T-helper 1 cell treated with Interleukin-12 subunit alpha and Interleukin-12 subunit beta and Interleukin-4 antibody, amounts not matched to agents 30 μg/mL and 1 μg/mL, for 36 hours (primary cell): ENCODE measurements around the gene NRL.

Experiments
- H3K27ac Mint-ChIP-seq: one replicate; pipeline ENCODE4 v1.8.0; 2021; ENCODE audit warnings: mild to moderate bottlenecking, mixed read lengths
- H3K27me3 Mint-ChIP-seq: one replicate; pipeline ENCODE4 v1.8.0; 2021; ENCODE audit warnings: low read depth, mixed read lengths
- H3K36me3 Mint-ChIP-seq: one replicate; pipeline ENCODE4 v1.8.0; 2021; ENCODE audit warnings: low read depth, mixed read lengths
- H3K4me1 Mint-ChIP-seq: one replicate; pipeline ENCODE4 v1.8.0; 2021; ENCODE audit warnings: low read depth, mixed read lengths
- H3K4me3 Mint-ChIP-seq: one replicate; pipeline ENCODE4 v1.8.0; 2021; ENCODE audit warnings: mild to moderate bottlenecking, moderate library complexity, mixed read lengths
- H3K9me3 Mint-ChIP-seq: one replicate; pipeline ENCODE4 v1.8.0; 2021; ENCODE audit warnings: mixed read lengths

Gene NRL

GRCh38 chr14:24114532-24115421, at the start of gene NRL, which contains the start of gene DCAF11:
Gene NRL, minus strand, starts transcription at chr14:24114949. Its CDS starts 32,101 bp downstream, at chr14:24082848.
Gene DCAF11, plus strand, starts transcription at chr14:24114777. Its CDS starts 818 bp downstream, at chr14:24115595.
- peak within 1 kb of the TSS; percentile 98 for H3K4me3 Mint-ChIP-seq
- H3K4me1 Mint-ChIP-seq: peaks cover 34% of the 10 kb centered on the region
- H3K27ac Mint-ChIP-seq: peak within 1 kb of the TSS; percentile 100
- no peaks in the 10 kb centered on the region for H3K9me3 Mint-ChIP-seq
- H3K27me3 Mint-ChIP-seq: no peaks in the 10 kb centered on the region
- H3K36me3 Mint-ChIP-seq: peaks cover 38% of the 10 kb centered on the region

- peaks cover 41% of the 10 kb centered on the region for H3K4me1 Mint-ChIP-seq
These were observed 47.3 kb upstream of the NRL start for GRCh38 chr14:24162093-24162492.

GRCh38 chr14:24160850-24161804, 46.4 kb upstream of the NRL start, which contains the start of gene IRF9:
Gene IRF9, plus strand, starts transcription at chr14:24161265. Its CDS starts 880 bp downstream, at chr14:24162145.
- Mint-ChIP-seq H3K36me3 (peaks cover 80% of the 10 kb centered on the region), H3K4me3 (peak within 1 kb of the TSS; percentile 97), H3K4me1 (peaks cover 42% of the 10 kb centered on the region), H3K9me3 (no peaks in the 10 kb centered on the region), H3K27ac (peak within 1 kb of the TSS; percentile 99), H3K27me3 (no peaks in the 10 kb centered on the region)

More at GRCh38 chr14:24162093-24162492, 47.3 kb upstream of the NRL start:
- H3K4me3 Mint-ChIP-seq: peak overlapping the region; percentile 97
- H3K9me3 Mint-ChIP-seq: no peaks in the 10 kb centered on the region
- H3K27me3 Mint-ChIP-seq: no peaks in the 10 kb centered on the region
- peaks cover 82% of the 10 kb centered on the region for H3K36me3 Mint-ChIP-seq
- peak overlapping the region; percentile 99 for H3K27ac Mint-ChIP-seq

GRCh38 chr14:24160499-24160849, 45.7 kb upstream of the NRL start:
- Mint-ChIP-seq H3K36me3 (peaks cover 80% of the 10 kb centered on the region), H3K4me3 (peak overlapping the region; percentile 97), H3K27ac (peak overlapping the region; percentile 99), H3K27me3 (no peaks in the 10 kb centered on the region), H3K9me3 (no peaks in the 10 kb centered on the region), H3K4me1 (peaks cover 39% of the 10 kb centered on the region)

- Mint-ChIP-seq H3K36me3 (peaks cover 80% of the 10 kb centered on the region), H3K27ac (peak overlapping the region; percentile 99), H3K27me3 (no peaks in the 10 kb centered on the region), H3K4me1 (peaks cover 38% of the 10 kb centered on the region), H3K9me3 (no peaks in the 10 kb centered on the region), H3K4me3 (no peak overlapping the region)
These were observed 45.2 kb upstream of the NRL start for GRCh38 chr14:24159777-24160498.

- Mint-ChIP-seq H3K36me3 (peaks cover 64% of the 10 kb centered on the region), H3K4me3 (no peak overlapping the region), H3K27me3 (no peaks in the 10 kb centered on the region), H3K9me3 (no peaks in the 10 kb centered on the region), H3K27ac (no peak overlapping the region), H3K4me1 (peaks cover 25% of the 10 kb centered on the region)
These were observed 42.6 kb upstream of the NRL start for GRCh38 chr14:24157331-24157730.

GRCh38 chr14:24156840-24157239, 42.1 kb upstream of the NRL start:
- Mint-ChIP-seq H3K4me3 (no peak overlapping the region), H3K27ac (peak overlapping the region; percentile 34), H3K36me3 (peaks cover 62% of the 10 kb centered on the region), H3K27me3 (no peaks in the 10 kb centered on the region), H3K9me3 (no peaks in the 10 kb centered on the region), H3K4me1 (peaks cover 20% of the 10 kb centered on the region)

GRCh38 chr14:24155100-24155499, 40.4 kb upstream of the NRL start:
- H3K27ac Mint-ChIP-seq: no peak overlapping the region
- no peak overlapping the region for H3K4me3 Mint-ChIP-seq
- H3K36me3 Mint-ChIP-seq: peaks cover 59% of the 10 kb centered on the region
- no peaks in the 10 kb centered on the region for H3K9me3 Mint-ChIP-seq
- peaks cover 18% of the 10 kb centered on the region for H3K4me1 Mint-ChIP-seq
- no peaks in the 10 kb centered on the region for H3K27me3 Mint-ChIP-seq

- Mint-ChIP-seq H3K9me3 (no peaks in the 10 kb centered on the region), H3K27ac (no peak overlapping the region), H3K36me3 (peaks cover 54% of the 10 kb centered on the region)
These were observed 36.8 kb upstream of the NRL start for GRCh38 chr14:24151404-24152080.

GRCh38 chr14:24150993-24151392, 36.2 kb upstream of the NRL start:
- H3K27me3 Mint-ChIP-seq: no peaks in the 10 kb centered on the region
- no peak overlapping the region for H3K27ac Mint-ChIP-seq
- no peak overlapping the region for H3K4me3 Mint-ChIP-seq
- peaks cover 56% of the 10 kb centered on the region for H3K36me3 Mint-ChIP-seq
- H3K9me3 Mint-ChIP-seq: no peaks in the 10 kb centered on the region
- H3K4me1 Mint-ChIP-seq: peaks cover 24% of the 10 kb centered on the region

More at GRCh38 chr14:24151404-24152080, 36.8 kb upstream of the NRL start:
- Mint-ChIP-seq H3K4me1 (peaks cover 24% of the 10 kb centered on the region), H3K27me3 (no peaks in the 10 kb centered on the region), H3K4me3 (no peak overlapping the region)

- Mint-ChIP-seq H3K27me3 (no peaks in the 10 kb centered on the region), H3K36me3 (peaks cover 56% of the 10 kb centered on the region), H3K9me3 (no peaks in the 10 kb centered on the region), H3K4me3 (no peak overlapping the region), H3K27ac (no peak overlapping the region), H3K4me1 (peaks cover 27% of the 10 kb centered on the region)
These were observed 35.8 kb upstream of the NRL start for GRCh38 chr14:24150567-24150966.

GRCh38 chr14:24150061-24150460, 35.3 kb upstream of the NRL start:
- Mint-ChIP-seq H3K9me3 (no peaks in the 10 kb centered on the region), H3K27ac (no peak overlapping the region), H3K36me3 (peaks cover 55% of the 10 kb centered on the region), H3K4me3 (no peak overlapping the region), H3K4me1 (peaks cover 32% of the 10 kb centered on the region), H3K27me3 (no peaks in the 10 kb centered on the region)

- peak overlapping the region; percentile 99 for H3K4me3 Mint-ChIP-seq
- no peaks in the 10 kb centered on the region for H3K9me3 Mint-ChIP-seq
- peaks cover 52% of the 10 kb centered on the region for H3K36me3 Mint-ChIP-seq
- H3K27me3 Mint-ChIP-seq: no peaks in the 10 kb centered on the region
- peaks cover 33% of the 10 kb centered on the region for H3K4me1 Mint-ChIP-seq
- H3K27ac Mint-ChIP-seq: no peak overlapping the region
These were observed 34.7 kb upstream of the NRL start for GRCh38 chr14:24149302-24149969.
